ENCODE data around the gene DEPP1.

- TF ChIP-seq CTCF (IDR thresholded peaks at IDR 0.05) = no peak
- TF ChIP-seq POLR2A (IDR thresholded peaks at IDR 0.05) = no peak
Observed at GRCh38 chr10:44971935-44972757, 6.5 kb downstream of the DEPP1 start.
